ENCODE measurements around the gene PMFBP1.

- TF ChIP-seq ELF4 (IDR thresholded peaks at IDR 0.05) (no peak), FOXK2 (IDR thresholded peaks at IDR 0.05) (no peak), BHLHE40 (IDR thresholded peaks at IDR 0.05; ENCODE audit: borderline replicate concordance) (no peak), SP1 (IDR thresholded peaks at IDR 0.05) (no peak), TARDBP (IDR thresholded peaks at IDR 0.05) (no peak)
Measured at GRCh38 chr16:72138064-72138572, 33.8 kb downstream of the PMFBP1 start.
